Motor neuron (in vitro differentiated cells): ENCODE results near the gene SMURF2. TPM values are rescaled to one million over a fixed set of nuclear protein-coding genes. Genes with fewer than 3 reads are reported as not detected.
"Not testable (repeated sequence)": the region's sequence is repeated elsewhere in the genome, so short reads cannot be mapped to it uniquely, and the experiment has no call there.

Experiments
- ATAC-seq, 8 experiments: fragments of 200-7000 bp; cut with Tn5 transposase; replicated peaks in 6 of 8; 2 replicates each; pipeline ENCODE4 v1.8.0; 2021; ENCODE audit warnings: mild to moderate bottlenecking in 8 of 8, moderate library complexity in 8 of 8
- H3K27ac ChIP-seq, 2 donors: fragments of 250-450 bp; sonication (Bioruptor Pico); 2 replicates each; pipeline ENCODE4 v1.9.0; 2021; ENCODE audit warnings: antibody characterized with exemption in 2 of 2, mild to moderate bottlenecking in 2 of 2, moderate library complexity in 1 of 2
- H3K4me1 ChIP-seq, 2 donors: fragments of 250-450 bp; sonication (Bioruptor Pico); replicated peaks in 1 of 2; 2 replicates each; pipeline ENCODE4 v1.6.1; 2021; ENCODE audit warnings: antibody characterized with exemption in 2 of 2, mild to moderate bottlenecking in 2 of 2, moderate library complexity in 1 of 2
- H3K4me3 ChIP-seq, 5 donors: fragments of 250-450 bp; sonication (Bioruptor Pico); 2 replicates each; pipeline ENCODE4 v1.9.0; 2021; ENCODE audit warnings: antibody characterized with exemption in 5 of 5, mild to moderate bottlenecking in 5 of 5, moderate library complexity in 4 of 5
- WGBS, 10 experiments: fragments of 450-650 bp; shearing (Covaris generic); methylation state at CpG; one replicate each; pipeline ENCODE4 v1.0.0; 2022; 5-methylcytosine and 5-hydroxymethylcytosine counted together
- in situ Hi-C, 9 experiments: fragments of 400-800 bp; cut with MboI; loops; one replicate each; pipeline ENCODE4 v1.15.0; 2021; ENCODE audit warnings: low sequenced_read_pairs in 9 of 9, low pct_unique_long_range_greater_than_20kb in 2 of 9; ENCODE audit not compliant: unreplicated experiment in 9 of 9
- total RNA-seq, 8 experiments: library from RNA; unstranded; fragments of 300-600 nt; gene quantifications; 2 replicates each; pipeline versions ENCODE4 v1.2.3 to v1.2.4, GENCODE V29; 2022

The SMURF2 gene
- total RNA-seq, 8 experiments from 2014 or later = 15.5 to 35.6 (median 19.1) TPM

DNA sequence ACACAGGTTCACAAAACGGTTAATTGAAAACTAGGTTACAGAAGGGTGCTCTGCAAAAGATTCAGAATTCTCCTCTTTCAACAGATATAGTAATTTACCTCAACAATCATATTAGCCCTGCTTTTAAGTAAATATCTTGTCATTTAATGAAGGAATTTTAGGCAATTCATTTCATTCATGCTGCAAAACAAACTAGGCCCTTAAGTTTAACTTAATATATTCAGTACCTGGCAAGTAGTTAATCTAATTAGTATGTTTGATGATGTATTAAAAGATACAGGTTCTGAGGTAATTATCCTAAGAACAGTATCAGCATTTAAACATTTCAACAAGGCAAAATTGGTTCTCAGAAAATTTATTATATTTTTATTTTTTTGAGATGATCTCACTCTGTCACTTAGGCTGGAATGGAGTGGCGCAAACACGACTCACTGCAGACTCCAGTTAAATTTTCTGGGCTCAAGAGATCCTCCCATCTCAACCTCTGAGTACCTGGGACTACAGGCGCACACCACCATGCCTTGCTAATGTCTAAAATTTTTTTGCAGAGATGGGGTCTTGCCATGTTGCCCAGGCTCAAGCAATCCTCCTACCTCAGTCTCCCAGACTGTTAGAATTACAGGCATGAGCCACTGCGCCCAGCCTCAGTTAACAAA, 44.9 kb downstream of the SMURF2 start:
- in situ Hi-C loops = no loop called here
- Histone ChIP-seq H3K27ac (no peak overlapping the region), H3K4me3 (no peak overlapping the region), H3K4me1 (peaks cover 5% of the 10 kb centered on the region in 2 donors)
- no peak for ATAC-seq
- WGBS, 10 experiments = 87 to 100% (median 96%) methylated on average over 1 to 5 of the region's 5 CpGs; no CpG with 5 or more reads in 1 of the 10 experiments

DNA sequence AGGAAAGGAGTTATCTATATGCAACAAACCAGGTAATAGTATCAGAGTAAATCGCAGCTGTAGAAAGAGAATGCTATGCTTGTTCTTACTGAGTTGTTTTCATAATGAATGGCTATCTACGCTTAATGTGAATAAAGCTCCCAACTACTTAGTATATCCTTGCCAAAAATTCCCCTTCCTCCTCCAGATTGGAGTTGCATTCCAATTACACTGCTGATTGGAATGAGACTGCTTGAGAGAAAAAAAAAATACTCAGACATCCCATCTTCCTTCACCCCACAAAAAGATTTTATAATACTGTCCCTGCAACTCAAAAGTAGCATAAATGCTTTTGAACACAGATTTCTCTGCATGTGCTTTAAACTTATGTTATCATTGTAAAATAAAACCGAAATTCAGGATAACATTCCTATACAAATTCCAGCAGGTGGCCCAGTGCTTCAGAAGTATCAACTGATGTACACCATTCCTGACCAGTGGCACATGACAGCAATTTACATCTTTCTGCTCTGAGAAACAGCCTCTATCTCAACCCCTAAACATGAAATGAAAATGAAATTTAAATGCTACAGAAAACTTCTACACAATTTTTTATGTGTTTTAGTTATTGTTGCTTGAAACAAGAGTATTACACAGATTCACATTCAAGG, 47.0 kb downstream of the SMURF2 start:
- in situ Hi-C loops = no loop called here
- Histone ChIP-seq H3K4me3 (no peak overlapping the region), H3K27ac (no peak overlapping the region), H3K4me1 (peaks cover 11 to 18% of the 10 kb centered on the region in 2 donors)
- WGBS, 10 experiments = 44 to 100% (median 77%) methylated on average over 1 to 3 of the region's 3 CpGs; no CpG with 5 or more reads in 2 of the 10 experiments
- peak in 1 of 8 experiments; percentile 34 for ATAC-seq

DNA sequence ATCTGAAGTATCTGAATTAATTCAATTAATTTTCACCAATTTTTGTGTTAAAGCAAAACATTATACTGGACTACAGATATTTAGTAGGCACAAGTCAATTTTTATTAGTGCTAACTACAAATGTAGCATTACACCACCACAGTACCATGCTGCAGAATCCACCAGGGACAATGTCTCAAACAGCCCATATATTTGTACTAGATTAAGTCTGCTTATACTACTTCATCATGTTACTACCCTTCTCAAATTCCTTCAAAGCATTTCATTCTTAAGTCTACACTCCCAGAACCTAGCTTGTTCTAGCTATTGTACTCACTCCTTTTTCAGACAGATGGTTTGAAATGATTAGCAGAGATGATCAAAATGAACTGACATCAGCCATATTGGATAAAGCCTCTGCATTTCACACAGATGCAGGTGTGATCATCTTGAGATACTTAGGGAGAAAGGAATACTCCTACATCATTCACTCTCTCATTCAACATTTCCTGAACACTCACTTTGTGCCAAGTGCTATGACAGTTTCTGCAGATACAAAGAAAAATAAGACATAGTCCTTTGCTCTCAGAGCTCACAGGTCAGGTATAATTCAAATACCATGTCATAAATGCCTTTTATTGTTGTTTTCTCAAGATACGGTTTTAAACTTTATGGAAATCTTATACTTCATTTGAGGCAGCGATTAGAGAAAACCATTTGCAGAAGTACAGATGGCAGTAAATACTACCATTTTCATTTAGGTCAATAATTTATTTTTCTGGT, 47.7 kb downstream of the SMURF2 start:
- H3K4me3 ChIP-seq = no peak overlapping the region
- WGBS, 10 experiments = 73 to 100% (median 93%) methylated on average over 1 to 2 of the region's 2 CpGs; no CpG with 5 or more reads in 1 of the 10 experiments
- ATAC-seq = no peak
- in situ Hi-C loops = no loop called here
- H3K27ac ChIP-seq = no peak overlapping the region
- H3K4me1 ChIP-seq = peaks cover 11 to 18% of the 10 kb centered on the region in 2 donors

DNA sequence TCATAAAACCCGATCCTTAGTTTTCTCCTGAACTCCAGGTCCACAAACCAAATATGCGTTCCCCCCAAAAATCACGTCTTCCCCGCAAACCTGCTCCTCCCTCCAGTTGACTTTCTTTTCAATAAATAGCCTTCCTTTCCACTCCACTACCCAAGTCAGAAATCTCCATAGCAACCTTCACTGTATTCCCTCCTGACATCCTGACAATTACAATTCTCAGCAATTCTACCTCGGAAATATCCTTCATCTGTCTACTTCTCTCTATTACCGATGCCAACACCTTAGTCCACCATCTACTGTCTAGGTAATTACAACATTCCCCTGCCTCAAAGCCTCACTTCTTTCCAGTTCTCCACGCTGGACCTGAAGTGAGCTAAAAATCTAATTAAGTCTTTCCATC, 50.7 kb downstream of the SMURF2 start:
- peak in 2 of 8 experiments; percentile 26 to 31 for ATAC-seq
- Histone ChIP-seq H3K4me1 (peaks cover 11 to 18% of the 10 kb centered on the region in 2 donors), H3K27ac (no peak overlapping the region), H3K4me3 (no peak overlapping the region)
- in situ Hi-C loops = no loop called here
- whole genome bisulfite sequencing, 10 experiments = 43 to 100% (median 81%) methylated on average over 1 to 7 of the region's 7 CpGs

DNA sequence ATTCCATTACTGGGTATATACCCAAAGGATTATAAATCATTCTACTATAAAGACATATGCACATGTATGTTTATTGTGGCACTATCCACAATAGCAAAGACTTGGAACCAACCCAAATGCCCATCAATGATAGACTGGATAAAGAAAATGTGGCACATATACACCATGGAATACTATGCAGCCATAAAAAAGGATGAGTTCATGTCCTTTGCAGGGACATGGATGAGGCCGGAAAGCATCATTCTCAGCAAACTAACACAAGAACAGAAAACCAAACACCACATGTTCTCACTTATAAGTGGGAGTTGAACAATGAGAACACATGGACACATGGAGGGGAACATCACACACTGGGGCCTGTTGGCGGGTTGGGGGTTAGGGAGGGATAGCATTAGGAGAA, 51.9 kb downstream of the SMURF2 start:
- WGBS, 10 experiments = 100% methylated on average over 2 of the region's 2 CpGs; no CpG with 5 or more reads in 9 of the 10 experiments
- H3K4me3 ChIP-seq, in situ Hi-C loops, ATAC-seq, H3K27ac ChIP-seq: not testable (repeated sequence)
- peaks cover 11 to 18% of the 10 kb centered on the region in 2 donors for H3K4me1 ChIP-seq

DNA sequence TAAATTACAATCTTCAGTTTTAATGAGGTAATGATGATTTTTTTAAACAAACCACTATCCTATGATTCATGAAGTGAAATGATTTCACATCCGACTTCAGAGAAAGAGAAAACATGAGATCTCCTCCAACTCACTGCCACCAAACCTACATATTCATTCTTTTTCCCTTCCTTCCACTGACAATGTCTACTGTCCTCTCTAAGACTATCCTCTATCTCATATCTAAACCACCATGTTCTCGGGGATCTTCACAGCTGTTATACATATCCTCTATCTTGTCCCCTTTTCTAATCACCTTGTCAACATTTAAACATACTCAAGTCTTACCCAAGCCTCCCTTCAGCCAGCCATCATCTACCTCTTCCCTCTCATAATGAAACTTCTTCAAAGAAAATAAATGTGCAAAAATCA, 53.5 kb downstream of the SMURF2 start:
- in situ Hi-C loops = no loop called here
- Histone ChIP-seq H3K4me1 (peaks cover 6 to 13% of the 10 kb centered on the region in 2 donors), H3K4me3 (no peak overlapping the region), H3K27ac (no peak overlapping the region)
- WGBS, 10 experiments = 43 to 100% (median 90%) methylated on average over 1 to 2 of the region's 2 CpGs; no CpG with 5 or more reads in 2 of the 10 experiments
- ATAC-seq = no peak

DNA sequence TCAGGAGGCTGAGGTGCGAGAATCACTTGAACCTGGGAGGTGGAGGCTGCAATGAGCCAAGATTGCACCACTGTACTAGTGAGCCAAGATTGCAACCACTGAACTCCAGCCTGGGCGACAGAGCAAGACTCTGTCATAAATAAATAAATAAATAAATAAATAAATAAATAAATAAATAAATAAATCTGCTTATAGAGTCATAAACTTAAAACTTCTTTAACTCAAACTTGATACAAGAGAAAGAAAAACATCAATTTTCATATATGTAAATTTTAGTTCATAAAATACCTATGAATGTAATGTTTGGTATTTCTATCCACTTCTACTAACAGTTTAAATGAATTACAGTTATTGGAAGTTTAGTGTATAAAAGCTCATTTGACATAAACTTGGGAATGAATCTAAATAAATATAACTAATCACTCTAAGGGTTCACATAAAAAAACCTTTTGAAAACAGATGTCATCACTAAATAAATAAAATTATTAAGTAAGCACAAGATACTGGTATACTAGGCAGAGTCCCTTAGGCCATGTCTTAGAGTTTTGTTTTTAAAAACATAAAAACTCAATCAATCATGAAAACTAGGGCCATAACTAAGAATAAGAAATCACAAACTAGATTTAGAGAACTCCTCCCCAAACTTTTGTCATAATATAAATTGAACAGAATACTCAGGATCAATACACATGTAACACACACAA, 54.1 kb downstream of the SMURF2 start:
- in situ Hi-C loops = no loop called here
- Histone ChIP-seq H3K4me3 (no peak overlapping the region), H3K27ac (no peak overlapping the region), H3K4me1 (peaks cover 6 to 13% of the 10 kb centered on the region in 2 donors)
- 80 to 100% (median 100%) methylated on average over 1 to 2 of the region's 2 CpGs; no CpG with 5 or more reads in 3 of the 10 experiments for WGBS, 10 experiments
- ATAC-seq = no peak

DNA sequence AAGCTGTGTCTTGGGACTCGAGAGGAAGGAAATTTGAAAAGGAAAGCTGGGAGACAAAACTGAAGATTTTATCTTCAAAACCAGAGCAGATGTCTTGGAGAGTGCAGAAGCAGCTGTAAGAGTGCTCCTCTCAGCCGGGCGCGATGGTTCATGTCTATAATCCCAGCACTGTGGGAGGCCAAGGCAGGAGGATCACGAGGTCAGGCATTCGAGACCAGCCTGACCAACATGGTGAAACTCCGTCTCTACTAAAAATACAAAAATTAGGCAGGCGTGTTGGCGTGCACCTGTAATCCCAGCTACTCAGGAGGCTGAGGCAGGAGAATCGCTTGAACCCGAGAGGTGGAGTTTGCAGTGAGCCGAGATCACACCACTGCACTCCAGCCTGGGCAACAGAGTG, 57.6 kb downstream of the SMURF2 start:
- ATAC-seq, in situ Hi-C loops, H3K4me3 ChIP-seq, H3K4me1 ChIP-seq, H3K27ac ChIP-seq: not testable (repeated sequence)
- WGBS, 10 experiments = 67 to 100% (median 89%) methylated on average over 1 to 11 of the region's 12 CpGs; no CpG with 5 or more reads in 1 of the 10 experiments

DNA sequence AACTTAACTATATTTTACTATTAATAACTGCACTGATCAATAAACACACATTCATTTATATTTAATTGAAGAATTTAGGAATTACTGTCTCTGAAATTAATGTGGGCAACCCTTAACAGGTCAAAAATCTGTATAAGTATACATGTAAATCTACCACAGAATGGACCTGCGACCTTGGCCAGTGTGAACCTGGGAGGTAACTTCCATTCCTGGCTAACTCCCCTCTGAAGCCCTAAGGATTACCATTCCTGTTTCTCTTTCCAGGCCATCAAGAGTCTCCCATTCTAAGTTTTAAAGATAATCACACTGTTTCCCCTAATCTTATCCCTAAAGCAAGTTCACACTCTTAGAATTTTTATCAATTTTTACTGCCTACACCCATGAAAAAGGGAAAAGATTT, 58.1 kb downstream of the SMURF2 start:
- 50 to 100% (median 82%) methylated on average over 1 of the region's 1 CpG; no CpG with 5 or more reads in 4 of the 10 experiments for WGBS, 10 experiments
- in situ Hi-C loops = no loop called here
- Histone ChIP-seq H3K4me1 (no peaks in the 10 kb centered on the region), H3K4me3 (no peak overlapping the region), H3K27ac (no peak overlapping the region)
- ATAC-seq = no peak

DNA sequence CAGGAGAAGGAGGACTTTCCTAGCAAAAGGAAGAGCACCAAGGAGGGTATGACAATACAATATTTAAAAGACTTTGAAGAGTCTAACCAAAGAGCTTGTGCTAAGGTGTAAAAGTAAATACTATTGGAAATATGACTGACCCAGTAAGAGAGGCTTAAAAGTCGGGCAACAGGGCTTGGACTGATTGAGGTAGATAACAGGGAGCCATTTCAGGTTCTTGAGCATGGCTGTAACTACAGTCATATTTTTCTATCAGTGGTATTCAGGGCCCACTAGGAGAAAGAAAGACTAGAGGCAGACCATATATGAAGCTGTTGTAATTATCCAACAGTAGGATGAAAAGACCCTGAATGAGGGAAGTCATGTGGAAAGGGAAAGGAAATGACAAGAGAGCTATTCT, 62.3 kb downstream of the SMURF2 start:
- Histone ChIP-seq H3K27ac (no peak overlapping the region), H3K4me1 (no peaks in the 10 kb centered on the region), H3K4me3 (no peak overlapping the region)
- in situ Hi-C loops = no loop called here
- WGBS, 10 experiments = 71 to 100% (median 86%) methylated on average over 1 of the region's 1 CpG; no CpG with 5 or more reads in 4 of the 10 experiments
- no peak for ATAC-seq

DNA sequence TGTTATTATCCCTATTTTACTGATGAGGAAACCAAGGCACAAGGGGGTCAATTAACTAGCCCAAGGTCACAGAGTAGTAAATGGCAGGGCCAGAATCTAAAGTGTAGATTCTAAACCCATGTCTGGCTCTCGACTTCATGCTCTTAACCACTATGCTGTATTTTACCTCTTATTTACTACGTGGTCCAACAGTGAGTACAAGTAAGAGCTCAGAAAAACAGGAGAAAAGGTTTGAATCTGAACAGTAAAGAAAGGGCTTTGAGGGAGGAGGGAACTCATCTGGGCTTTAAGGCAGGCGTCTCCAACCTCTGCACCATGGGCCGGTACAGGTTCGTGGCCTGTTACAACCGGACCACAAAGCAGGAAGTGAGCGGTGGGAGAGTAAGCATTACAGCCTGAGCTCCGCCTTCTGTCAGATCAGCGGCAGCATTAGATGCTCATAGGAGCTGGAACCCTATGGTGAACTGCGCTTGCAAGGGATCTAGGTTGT, 62.9 kb downstream of the SMURF2 start:
- peak in 2 of 8 experiments; percentile 39 to 46 for ATAC-seq
- 60 to 100% (median 87%) methylated on average over 1 to 7 of the region's 10 CpGs; no CpG with 5 or more reads in 3 of the 10 experiments for WGBS, 10 experiments
- no peak overlapping the region for H3K4me3 ChIP-seq
- H3K4me1 ChIP-seq = no peaks in the 10 kb centered on the region
- in situ Hi-C loops = no loop called here
- H3K27ac ChIP-seq = no peak overlapping the region

DNA sequence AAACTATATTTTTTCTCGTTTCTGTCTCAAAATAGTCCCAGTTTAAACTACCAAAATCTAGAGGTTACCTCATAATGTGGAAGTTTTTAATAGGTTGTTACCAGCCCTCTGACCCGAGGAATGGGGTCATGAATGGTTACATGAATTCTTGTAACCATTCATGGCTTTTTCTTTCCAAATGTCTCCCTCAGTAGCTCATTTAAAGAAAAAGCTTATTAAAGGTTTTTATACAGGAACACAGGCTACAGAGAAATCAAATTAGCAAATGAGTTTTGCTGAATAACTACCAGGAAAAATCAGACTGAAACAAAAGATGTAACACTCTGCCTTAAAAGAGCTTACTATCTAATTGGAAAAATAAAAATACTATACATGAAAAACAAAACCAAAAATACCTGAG, 63.4 kb downstream of the SMURF2 start:
- ATAC-seq = no peak
- H3K4me3 ChIP-seq = no peak overlapping the region
- in situ Hi-C loops = no loop called here
- H3K4me1 ChIP-seq = no peaks in the 10 kb centered on the region
- WGBS, 10 experiments = 72 to 100% (median 89%) methylated on average over 1 to 2 of the region's 2 CpGs; no CpG with 5 or more reads in 2 of the 10 experiments
- no peak overlapping the region for H3K27ac ChIP-seq
